Posterior vena cava (tissue), 2 donors: ENCODE data around the gene KRTAP3-2. TPM values are rescaled to one million over a fixed set of nuclear protein-coding genes. Genes with fewer than 3 reads are reported as not detected.
"Not testable (repeated sequence)": the region's sequence is repeated elsewhere in the genome, so short reads cannot be mapped to it uniquely, and the experiment has no call there.

Experiments
- DNase-seq: peaks from one replicate; pipeline ENCODE4 v3.0.0-alpha.2; 2020; ENCODE audit warnings: low spot score
- intact Hi-C, 2 donors: fragments of 100-400 bp; cut with DNase I; formaldehyde crosslinking; loops; one replicate each; pipeline versions ENCODE4 v1.14.1 to v1.14.2; 2022 to 2023
- long read RNA-seq, 2 donors: library from polyadenylated mRNA; unstranded; transcript quantifications; one replicate each; pipeline ENCODE4 v2.0.0, GENCODE V29; 2020 to 2021
- total RNA-seq, 2 donors: library from RNA; stranded (reverse); fragmentation: NEBNext Ultra II Directional; extraction: Animal tissue kit (Norgen Biotek cat#: 25700); gene quantifications; one replicate each; pipeline ENCODE4 v1.2.1, GENCODE V29; 2021
- donor health status: DM: yes; HTN: yes; CAD: no.
- donor health status: DM: yes; HTN: yes; CAD: no.

Gene KRTAP3-2
- not detected for total RNA-seq
- long read RNA-seq, donor 1: 0 reads
- long read RNA-seq, donor 2: 0 reads

DNA sequence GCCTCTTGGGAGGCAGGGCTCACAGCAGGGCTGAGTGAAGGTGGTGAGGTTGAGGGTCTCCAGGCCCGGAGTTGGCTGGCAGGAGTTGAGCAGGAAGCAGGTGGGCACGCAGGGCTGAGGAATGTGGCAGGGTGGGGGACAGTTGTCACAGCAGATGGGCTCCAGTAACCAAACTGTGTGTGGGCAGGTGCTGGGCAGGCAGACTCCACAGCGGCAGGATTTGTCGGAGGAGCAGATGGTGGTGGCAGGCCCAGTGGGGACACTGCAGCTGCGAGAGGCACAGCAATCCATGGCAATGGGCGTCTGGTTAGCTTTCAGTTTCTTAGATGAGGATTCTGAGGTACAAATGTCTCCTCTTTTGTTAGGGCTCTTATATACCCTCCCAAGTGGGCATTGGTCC, at the start of gene KRTAP3-2:
Gene KRTAP3-2 (minus strand): TSS at position 344 of the 400 bp plus-strand sequence. CDS start 53 bp downstream, at position 291.
- intact Hi-C loops, DNase-seq: not testable (repeated sequence)

DNA sequence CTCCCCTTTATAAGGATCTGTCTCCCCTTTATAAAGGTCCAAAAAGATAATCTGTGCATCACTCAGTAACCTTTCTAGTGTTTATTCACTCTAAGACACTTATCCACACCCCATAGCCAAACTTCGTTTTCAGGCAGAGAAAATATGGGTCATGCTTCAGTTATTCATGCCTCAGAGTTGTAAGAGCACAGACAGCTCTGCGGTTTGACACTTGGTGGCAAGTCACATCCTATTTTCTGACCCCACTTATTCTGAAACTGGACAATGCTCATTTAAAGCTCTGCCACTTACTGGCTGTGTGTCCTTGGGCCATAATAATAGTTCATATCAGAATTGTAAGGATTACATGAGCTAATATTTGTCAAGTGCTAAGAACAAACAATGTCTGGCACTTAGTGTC, 49.4 kb upstream of the KRTAP3-2 start:
- intact Hi-C loops: no loop called here
- no peak for DNase-seq

DNA sequence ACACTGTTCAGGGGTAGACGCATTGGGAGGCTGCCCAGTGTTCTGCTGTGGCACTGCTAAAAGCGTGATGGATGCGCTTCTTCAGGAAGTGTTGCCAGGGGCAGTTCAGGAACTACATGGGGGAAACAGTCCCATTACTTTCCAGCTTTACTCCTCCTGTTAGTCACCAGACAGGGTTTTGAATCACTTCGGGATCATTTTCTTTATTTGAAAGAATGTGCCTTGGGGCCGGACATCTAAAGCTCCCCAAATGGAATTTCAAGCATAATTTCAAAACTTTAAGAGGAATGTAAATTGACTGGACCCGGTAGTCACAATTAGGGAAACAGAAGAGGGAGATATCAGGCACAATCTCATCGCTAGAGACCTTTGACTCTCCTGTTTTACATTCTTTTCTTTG, 48.7 kb upstream of the KRTAP3-2 start:
- intact Hi-C loops: no loop called here
- no peak for DNase-seq

DNA sequence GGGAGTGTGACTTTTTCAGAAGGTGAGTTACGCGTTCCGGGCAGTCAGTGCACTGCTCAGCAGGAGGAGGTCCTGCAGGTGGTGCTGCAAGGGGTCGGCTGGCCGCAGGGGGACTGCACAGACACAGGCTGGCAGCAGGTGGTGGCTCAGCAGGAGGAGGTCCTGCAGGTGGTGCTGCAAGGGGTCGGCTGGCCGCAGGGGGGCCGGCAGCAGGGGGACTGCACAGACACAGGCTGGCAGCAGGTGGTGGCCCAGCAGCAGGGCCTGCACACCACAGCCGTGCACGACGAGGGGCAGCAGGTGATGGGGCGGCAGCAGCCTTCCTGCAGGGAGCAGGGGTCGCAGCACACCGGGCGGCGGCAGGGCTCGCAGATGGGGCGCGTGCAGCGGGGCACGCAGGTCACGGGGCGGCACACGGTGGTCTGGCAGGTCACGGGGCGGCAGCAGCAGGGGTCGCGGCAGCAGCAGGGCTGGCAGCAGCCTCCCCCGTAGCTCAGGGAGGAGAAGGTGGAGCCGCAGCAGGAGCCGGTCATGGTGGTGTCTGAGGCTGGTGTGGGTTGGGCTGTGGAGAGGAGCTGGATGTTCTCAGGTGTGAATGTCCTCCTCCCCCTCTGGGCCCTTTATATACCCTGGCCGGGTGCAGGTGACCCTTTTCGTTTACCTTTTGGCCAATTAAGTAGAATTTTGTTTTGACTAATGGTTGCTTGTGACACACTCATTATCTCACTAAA, 47.2 kb upstream of the KRTAP3-2 start, which contains the start of gene KRTAP2-1:
Gene KRTAP2-1 (minus strand): TSS at position 582 of the 731 bp plus-strand sequence. CDS start 49 bp downstream, at position 533.
- intact Hi-C loops: not testable (repeated sequence)

DNA sequence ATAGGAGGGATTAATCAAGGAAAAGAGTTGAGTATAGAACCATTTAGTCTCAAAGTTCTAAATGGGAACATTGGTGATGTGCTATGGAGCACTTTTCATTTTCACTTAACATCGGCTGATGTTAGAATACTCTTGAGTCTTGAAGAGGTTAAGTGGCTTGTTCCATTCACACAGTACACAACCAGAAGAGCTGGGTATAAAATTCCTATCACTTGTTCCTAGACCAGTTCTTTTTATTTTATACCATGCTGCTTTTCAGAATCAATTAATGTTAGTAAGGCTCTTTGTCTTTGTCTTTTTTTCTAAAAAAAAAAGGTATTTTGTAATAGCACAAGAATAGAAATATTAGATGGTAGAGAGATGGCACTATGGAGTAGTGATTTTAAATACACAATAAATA, 43.2 kb upstream of the KRTAP3-2 start:
- intact Hi-C loops: no loop called here
- no peak for DNase-seq

More for the DNA sequence above, 47.2 kb upstream of the KRTAP3-2 start, which contains the start of gene KRTAP2-1:
- DNase-seq: not testable (repeated sequence)

DNA sequence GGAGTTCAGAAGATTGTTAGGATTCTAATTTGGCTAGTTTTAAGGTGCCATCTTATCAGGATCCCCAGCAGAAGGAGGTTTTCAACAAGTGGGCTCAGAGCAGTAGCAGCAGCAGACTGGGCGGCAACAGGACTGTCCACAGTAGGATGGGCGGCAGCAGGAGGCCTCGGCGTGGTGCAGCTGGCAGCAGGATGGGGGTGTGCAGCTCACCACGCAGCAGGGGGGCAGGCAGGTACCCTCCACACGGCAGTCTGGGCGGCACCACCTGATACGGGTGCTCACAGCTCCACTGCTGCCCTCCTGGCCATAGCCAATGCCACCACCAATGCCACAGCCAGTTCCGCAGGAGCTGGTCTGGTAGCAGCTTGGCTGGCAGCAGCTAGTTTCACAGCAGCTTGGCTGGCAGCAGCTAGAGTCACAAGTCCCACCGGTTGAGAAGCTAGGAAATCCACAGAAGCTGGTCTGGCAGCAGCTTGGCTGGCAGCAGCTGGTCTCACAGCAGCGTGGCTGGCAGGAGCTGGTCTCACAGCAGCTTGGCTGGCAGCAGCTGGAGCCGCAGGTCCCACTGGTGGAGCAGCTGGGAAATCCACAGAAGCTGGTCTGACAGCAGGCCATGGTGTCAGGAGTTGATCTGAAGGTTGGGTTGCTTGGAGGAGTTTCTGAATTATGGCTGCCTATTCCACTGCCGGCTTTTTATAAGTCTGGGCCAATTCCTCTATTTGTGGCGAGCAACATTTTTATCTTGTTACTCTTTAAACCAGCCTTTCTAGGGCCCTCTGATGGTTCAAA, 41.3 kb upstream of the KRTAP3-2 start, which contains the start of gene KRTAP1-1:
Gene KRTAP1-1 (minus strand): TSS at position 668 of the 789 bp plus-strand sequence. CDS start 53 bp downstream, at position 615.
- intact Hi-C loops, DNase-seq: not testable (repeated sequence)

DNA sequence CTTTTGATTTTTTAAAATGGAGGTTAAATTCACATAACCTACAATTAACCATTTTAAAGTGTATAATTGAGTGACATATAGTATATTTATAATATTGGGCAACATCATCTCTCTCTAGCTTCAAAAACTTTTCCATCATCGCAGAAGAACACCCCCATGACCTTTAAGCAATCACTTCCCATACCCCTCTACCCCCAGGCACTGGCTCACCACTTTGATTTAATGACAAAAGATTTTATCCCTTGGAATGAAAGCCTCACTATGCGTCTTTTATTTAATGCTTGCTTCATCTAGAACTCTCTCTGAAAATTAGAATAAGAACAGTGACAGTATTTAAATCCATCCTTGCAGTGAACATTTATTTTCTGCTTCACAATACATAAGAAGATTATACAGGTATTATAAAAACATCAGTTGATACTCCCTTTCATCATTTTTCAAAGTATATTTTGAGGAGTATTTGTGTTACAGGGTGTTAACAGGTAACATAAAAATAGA, 38.2 kb upstream of the KRTAP3-2 start:
- no peak for DNase-seq
- intact Hi-C loops: no loop called here

DNA sequence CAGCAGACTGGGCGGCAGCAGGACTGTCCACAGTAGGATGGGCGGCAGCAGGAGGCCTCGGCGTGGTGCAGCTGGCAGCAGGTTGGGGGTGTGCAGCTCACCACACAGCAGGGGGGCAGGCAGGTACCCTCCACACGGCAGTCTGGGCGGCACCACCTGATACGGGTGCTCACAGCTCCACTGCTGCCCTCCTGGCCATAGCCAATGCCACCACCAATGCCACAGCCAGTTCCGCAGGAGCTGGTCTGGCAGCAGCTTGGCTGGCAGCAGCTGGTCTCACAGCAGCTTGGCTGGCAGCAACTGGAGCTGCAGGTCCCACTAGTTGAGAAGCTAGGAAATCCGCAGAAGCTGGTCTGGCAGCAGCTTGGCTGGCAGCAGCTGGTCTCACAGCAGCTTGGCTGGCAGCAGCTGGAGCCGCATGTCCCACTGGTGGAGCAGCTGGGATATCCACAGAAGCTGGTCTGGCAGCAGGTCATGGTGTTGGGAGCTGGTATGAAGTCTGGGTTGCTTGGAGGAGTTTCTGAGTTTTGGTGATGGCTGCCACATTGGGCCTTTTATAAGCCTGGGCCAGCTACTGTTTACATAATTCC, 34.7 kb upstream of the KRTAP3-2 start, which contains the start of gene KRTAP1-3:
Gene KRTAP1-3 (minus strand): TSS at position 529 of the 590 bp plus-strand sequence. CDS start 53 bp downstream, at position 476.
- intact Hi-C loops, DNase-seq: not testable (repeated sequence)

DNA sequence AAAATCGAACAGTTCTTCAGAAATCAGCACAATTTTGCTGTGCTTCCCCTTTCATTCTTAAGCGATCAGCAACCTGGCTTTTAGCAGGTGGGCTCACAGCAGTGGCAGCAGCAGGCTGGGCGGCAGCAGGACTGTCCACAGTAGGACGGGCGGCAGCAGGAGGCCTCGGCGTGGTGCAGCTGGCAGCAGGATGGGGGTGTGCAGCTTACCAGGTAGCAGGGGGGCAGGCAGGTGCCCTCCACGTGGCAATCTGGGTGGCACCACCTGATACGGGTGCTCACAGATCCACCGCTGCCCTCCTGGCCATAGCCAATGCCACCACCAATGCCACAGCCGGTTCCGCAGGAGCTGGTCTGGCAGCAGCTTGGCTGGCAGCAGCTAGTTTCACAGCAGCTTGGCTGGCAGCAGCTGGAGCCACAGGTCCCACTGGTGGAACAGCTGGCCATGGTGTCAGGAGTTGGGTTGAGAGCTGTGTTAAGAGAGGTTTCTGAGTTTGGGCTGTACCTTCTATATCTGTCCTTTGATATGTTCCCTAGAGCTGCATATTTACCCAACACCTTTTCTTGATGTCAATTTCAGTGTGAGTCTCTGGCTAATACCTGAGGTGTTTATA, 30.0 kb upstream of the KRTAP3-2 start, which contains the start of gene KRTAP1-4:
Gene KRTAP1-4 (minus strand): TSS at position 563 of the 613 bp plus-strand sequence. CDS start 117 bp downstream, at position 446.
- intact Hi-C loops: no loop called here

DNA sequence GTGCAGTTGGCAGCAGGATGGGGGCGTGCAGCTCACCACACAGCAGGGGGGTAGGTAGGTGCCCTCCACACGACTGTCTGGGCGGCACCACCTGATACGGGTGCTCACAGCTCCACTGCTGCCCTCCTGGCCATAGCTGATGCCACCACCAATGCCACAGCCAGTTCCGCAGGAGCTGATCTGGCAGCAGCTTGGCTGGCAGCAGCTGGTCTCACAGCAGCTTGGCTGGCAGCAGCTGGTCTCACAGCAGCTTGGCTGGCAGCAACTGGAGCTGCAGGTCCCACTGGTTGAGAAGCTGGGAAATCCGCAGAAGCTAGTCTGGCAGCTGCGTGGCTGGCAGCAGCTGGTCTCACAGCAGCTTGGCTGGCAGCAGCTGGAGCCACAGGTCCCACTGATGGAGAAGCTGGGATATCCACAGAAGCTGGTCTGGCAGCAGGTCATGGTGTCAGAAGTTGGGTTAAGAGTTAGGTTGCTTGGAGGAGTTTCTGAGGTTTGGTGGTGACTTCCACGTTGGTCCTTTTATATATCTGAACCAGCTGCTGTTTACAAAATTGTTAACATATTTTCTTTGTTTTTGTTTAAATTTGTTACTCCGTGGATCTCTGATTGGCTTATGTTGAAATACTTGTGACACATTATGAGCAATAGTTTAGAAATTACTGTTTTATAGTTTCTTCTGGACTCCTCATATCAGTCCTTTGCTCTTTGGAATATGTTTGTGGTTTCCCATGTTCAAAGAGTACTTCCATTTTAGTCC, 27.2 kb upstream of the KRTAP3-2 start, which contains the start of gene KRTAP1-5:
Gene KRTAP1-5 (minus strand): TSS at position 494 of the 757 bp plus-strand sequence. CDS start 53 bp downstream, at position 441.
- intact Hi-C loops: no loop called here
- DNase-seq: no peak

More for the DNA sequence above, 30.0 kb upstream of the KRTAP3-2 start, which contains the start of gene KRTAP1-4:
- DNase-seq: no peak

DNA sequence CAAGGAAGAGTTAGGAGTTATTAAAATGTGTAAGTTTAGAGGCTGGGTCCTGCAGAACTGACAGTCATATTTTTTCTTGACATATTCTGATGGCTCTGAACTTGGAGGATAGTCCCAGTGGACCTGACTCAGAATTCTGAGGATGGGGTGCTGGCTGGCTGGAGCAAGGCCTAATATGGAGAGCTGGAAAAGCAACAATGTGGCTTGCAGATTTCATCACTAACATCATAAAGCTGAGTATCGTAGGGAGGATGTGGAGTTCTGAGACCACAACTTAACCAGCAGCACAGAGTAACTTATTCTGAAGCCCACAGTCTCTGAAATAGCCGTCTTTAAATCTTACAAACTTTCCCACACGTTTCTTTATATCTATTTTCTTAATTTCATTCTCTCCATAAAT, 25.0 kb upstream of the KRTAP3-2 start:
- intact Hi-C loops: no loop called here
- DNase-seq: no peak

DNA sequence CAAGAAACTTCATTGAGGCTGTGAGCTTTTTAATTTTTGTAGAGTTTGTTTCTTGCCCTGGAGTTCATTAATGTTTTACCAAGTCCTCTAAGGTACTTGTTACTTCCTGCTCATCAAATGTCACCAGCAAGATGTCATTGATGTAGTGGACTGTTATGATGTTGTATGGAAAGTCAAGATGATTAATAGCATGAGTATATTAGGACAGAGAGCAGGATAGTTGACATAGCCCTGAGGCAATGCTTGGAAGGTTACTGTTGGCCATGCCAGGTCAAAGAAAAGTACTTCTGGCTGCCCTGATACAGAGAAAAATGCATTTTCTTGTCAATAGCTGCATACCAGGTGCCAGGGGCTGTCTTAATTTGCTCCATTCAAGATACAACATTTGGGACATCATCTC, 20.6 kb upstream of the KRTAP3-2 start:
- intact Hi-C loops: no loop called here
- DNase-seq: no peak

DNA sequence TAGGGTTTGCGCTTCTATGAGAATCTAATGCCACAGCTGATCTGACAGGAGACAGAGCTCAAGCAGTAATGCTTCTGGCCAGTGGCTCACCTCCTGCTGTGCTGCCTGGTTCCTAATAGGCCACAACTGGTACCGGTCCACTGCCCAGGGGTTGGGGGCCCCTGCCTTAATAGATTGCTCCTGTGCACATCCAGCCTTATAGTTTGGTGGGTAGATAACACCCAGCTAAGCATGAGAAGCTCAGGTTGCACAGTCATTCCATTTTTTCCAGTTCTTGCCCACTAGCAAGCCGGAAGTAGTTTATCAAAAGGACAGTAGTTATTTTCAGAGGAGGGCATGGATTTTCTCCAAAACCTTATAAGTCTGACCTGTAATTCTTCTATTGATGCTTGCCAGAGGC, 19.7 kb upstream of the KRTAP3-2 start:
- no peak for DNase-seq
- intact Hi-C loops: no loop called here

DNA sequence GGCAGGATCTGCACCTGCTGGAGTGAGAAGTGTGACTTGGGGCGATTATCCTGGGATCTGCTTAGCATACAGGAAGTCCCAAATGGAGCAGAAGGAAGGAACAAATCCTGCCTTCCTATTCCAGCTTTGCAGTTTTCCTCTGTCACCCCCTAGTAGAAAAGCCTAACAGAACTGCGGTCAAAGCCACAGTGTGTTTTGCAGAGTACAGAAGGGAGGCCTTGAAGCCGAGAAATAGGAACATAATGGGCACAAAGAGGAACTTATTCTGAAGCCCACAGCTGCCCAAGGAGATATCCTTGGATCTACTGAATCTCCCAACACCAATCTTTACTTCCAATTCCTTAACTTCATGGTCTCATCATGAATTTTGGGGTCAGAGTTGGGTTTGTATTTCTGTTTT, 18.8 kb upstream of the KRTAP3-2 start:
- intact Hi-C loops: no loop called here
- DNase-seq: no peak

DNA sequence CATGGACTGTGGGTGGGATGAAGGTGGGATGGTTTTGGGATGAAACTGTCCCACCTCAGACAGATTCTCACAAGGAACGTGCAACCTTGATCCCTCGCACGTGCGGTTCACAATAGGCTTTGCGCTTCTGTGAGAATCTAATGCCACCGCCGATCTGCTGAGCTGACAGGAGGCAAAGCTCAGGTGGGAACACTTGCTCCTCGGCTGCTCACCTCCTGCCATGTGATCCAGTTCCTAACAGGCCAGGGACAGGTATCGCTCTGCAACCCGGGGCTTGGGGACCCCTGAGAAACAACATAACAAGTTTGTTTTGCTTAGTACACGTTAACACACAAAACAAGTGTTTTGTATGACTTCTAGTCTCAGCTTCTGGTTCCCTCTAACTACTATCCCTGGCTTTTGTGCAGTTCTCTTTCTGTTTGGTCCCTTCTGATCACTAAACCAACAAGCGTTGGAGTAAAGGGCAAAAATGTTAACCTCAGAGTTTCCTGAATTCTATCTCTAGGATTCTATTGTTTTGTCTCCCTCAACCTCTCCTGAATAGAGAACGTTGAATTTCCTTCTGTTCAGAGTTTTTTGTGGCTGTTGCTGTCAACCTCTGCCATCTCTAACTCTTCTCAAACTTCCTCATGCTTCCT, 17.0 kb upstream of the KRTAP3-2 start:
- intact Hi-C loops: no loop called here
- no peak for DNase-seq

DNA sequence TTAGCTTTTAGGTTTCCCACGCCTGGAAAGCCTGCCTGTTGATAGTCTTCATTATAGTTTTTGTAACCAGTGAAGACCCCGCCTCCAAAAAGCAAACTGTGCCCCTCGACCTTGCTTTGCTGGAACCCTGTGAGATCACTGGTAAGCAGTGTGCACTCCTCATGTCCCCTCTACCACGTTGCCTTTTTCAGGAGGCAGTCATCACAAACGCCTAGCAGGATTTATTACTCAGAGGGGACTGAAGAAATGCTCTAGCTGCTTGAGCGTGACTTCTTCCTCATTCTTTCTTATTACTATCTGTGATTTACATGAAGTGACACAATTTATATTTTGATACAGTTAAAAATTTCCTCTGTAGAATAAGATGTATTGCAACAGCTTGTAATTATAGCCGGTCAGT, 15.7 kb upstream of the KRTAP3-2 start:
- intact Hi-C loops: no loop called here
- no peak for DNase-seq

DNA sequence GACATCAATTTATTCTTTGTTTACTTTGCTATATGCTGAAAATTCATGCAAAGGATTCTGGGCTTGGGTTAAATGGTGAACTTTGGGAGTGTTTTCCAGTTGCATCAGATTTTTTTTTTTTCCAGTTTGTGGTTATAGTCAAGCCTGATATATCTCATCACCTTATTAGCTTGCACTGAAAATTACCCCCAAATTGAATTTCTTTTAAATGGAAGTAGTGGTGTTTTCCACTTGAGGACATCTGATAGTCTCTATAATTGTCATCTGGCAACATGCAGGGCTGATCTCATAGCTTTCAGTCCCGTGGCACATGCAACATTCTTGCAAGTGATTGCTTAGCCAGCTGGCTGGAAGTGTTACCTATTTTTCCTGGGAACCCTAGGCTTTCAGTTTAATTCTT, 13.9 kb upstream of the KRTAP3-2 start:
- no peak for DNase-seq
- intact Hi-C loops: no loop called here

DNA sequence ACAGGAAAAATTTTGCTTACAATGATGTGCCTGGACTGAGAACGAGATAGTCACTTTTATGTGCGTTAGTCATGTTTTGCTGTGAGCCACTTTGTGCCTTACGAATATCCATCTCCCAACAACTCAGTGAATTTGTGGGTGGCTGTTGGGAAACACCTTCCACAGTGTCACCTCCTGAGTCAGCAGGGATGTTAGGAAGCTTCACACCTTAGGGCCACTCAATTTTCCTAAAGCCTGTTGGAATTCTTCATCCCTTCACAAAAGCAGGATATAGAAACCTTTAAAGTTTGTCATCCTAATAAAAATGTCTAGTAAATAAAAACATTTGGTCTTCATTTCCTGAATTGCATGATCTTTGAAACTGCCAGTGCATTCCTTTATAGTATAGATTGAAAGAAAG, 13.5 kb upstream of the KRTAP3-2 start:
- intact Hi-C loops: no loop called here
- no peak for DNase-seq
